ENCODE measurements around the gene C1GALT1C1L. TPM values are rescaled to one million over a fixed set of nuclear protein-coding genes. Genes with fewer than 3 reads are reported as not detected.
A peak's percentile ranks its signal among the peaks of the same experiment; 100 is the strongest.

C1GALT1C1L gene
- total and polyA plus RNA-seq, 2 donors (not counting 1 experiment from before 2014, with no cell fraction given), result 0.33 to 1.9 TPM

DNA sequence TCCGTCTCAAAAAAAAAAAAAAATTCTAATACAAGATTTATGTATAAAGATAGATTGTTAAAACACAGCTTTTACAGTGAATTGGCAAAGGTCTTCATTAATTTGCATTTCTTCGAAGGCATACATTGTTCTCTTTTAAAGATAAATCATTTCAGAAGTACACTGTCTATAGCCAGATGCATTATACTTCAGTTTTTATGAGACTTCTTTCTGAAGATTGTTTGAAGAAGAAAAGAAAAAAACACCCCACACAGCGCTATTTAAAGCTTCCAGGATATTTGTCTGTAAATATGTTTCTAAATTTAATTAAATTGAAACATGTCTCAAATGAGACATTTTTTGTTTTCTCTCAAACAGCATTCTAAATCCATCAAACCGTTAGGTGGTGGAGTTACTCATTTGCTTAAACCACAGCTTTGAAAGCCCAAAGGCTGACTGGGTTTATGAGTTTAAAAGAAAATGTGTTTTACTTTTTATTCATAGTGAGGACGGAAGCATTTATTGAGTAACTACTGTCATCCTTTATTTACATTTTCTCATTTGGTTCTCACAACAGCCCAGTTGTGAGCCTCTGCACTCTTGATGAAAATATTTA lies 42.4 kb upstream of the C1GALT1C1L start:
- no peak overlapping the region for H3K9ac ChIP-seq (ENCODE audit: insufficient read depth, low read length)
- no peak overlapping the region for H3K4me2 ChIP-seq (ENCODE audit: extremely low read depth, insufficient read depth, low read length)
- no peaks in the 10 kb centered on the region for H4K20me1 ChIP-seq (ENCODE audit: control insufficient read depth, extremely low read depth, insufficient read depth, low read length)
- no peaks in the 10 kb centered on the region for H3K79me2 ChIP-seq (ENCODE audit: control insufficient read depth, insufficient read depth, low read length)
- H3K9me3 ChIP-seq (ENCODE audit: control insufficient read depth, insufficient read depth, low read depth, low read length), result no peaks in the 10 kb centered on the region
- no peak overlapping the region for H3K4me3 ChIP-seq (replicated peaks in 1 of 4; ENCODE audit: control extremely low read depth in 1 of 4, insufficient read depth in 1 of 4, low read depth in 3 of 4, low read length in 4 of 4)
- no peak for TF ChIP-seq CTCF (conservative IDR thresholded peaks at IDR 0.05 in 1 of 2, IDR thresholded peaks at IDR 0.05 in 1 of 2; ENCODE audit: low read depth in 1 of 2, low read length in 2 of 2)
- no peak for TF ChIP-seq EZH2 (IDR thresholded peaks at IDR 0.05; ENCODE audit: low read length, missing control alignments)
- H3K4me1 ChIP-seq (ENCODE audit: control insufficient read depth, extremely low read depth, insufficient read depth, low read length), result no peaks in the 10 kb centered on the region
- H3K36me3 ChIP-seq (ENCODE audit: control insufficient read depth, insufficient read depth, low read length), result no peaks in the 10 kb centered on the region
- H3K27me3 ChIP-seq (ENCODE audit: control insufficient read depth, insufficient read depth, low read length), result no peaks in the 10 kb centered on the region
- H3K27ac ChIP-seq (ENCODE audit: insufficient read depth, low read length), result no peak overlapping the region
- DNase-seq (ENCODE audit: low read depth in 2 of 2), result peak in 1 of 2 donors; percentile 20
- H2AFZ ChIP-seq (ENCODE audit: low read length), result no peak overlapping the region

DNA sequence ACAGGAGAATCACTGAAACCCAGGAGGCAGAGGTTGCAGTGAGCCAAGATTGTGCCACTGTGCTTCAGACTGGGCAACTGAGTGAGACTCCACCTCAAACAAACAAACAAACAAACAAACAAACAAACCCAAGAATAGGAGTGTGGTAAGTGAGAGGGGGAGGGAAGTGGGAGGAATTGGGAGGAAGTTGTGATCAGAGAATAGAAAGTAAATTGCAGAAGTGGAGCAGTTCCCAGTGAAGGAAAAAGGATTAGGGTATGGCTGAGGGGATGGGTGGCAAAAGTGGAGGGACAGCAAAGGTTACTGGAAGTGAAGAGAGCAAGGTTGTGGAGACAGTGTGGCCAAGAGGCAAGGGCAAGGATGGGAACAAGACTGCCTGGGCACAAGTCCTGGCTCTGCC lies 41.1 kb upstream of the C1GALT1C1L start:
- H3K27me3 ChIP-seq (ENCODE audit: control insufficient read depth, insufficient read depth, low read length), result no peaks in the 10 kb centered on the region
- H3K4me3 ChIP-seq (replicated peaks in 1 of 4; ENCODE audit: control extremely low read depth in 1 of 4, insufficient read depth in 1 of 4, low read depth in 3 of 4, low read length in 4 of 4), result no peak overlapping the region
- H3K9me3 ChIP-seq (ENCODE audit: control insufficient read depth, insufficient read depth, low read depth, low read length), result no peaks in the 10 kb centered on the region
- no peaks in the 10 kb centered on the region for H4K20me1 ChIP-seq (ENCODE audit: control insufficient read depth, extremely low read depth, insufficient read depth, low read length)
- no peak overlapping the region for H3K27ac ChIP-seq (ENCODE audit: insufficient read depth, low read length)
- no peak overlapping the region for H2AFZ ChIP-seq (ENCODE audit: low read length)
- no peak for DNase-seq (ENCODE audit: low read depth in 2 of 2)
- no peaks in the 10 kb centered on the region for H3K36me3 ChIP-seq (ENCODE audit: control insufficient read depth, insufficient read depth, low read length)
- no peak overlapping the region for H3K4me2 ChIP-seq (ENCODE audit: extremely low read depth, insufficient read depth, low read length)
- H3K4me1 ChIP-seq (ENCODE audit: control insufficient read depth, extremely low read depth, insufficient read depth, low read length), result no peaks in the 10 kb centered on the region
- no peak overlapping the region for H3K9ac ChIP-seq (ENCODE audit: insufficient read depth, low read length)
- TF ChIP-seq CTCF (conservative IDR thresholded peaks at IDR 0.05 in 1 of 2, IDR thresholded peaks at IDR 0.05 in 1 of 2; ENCODE audit: low read depth in 1 of 2, low read length in 2 of 2), result no peak
- no peak for TF ChIP-seq EZH2 (IDR thresholded peaks at IDR 0.05; ENCODE audit: low read length, missing control alignments)
- no peaks in the 10 kb centered on the region for H3K79me2 ChIP-seq (ENCODE audit: control insufficient read depth, insufficient read depth, low read length)

DNA sequence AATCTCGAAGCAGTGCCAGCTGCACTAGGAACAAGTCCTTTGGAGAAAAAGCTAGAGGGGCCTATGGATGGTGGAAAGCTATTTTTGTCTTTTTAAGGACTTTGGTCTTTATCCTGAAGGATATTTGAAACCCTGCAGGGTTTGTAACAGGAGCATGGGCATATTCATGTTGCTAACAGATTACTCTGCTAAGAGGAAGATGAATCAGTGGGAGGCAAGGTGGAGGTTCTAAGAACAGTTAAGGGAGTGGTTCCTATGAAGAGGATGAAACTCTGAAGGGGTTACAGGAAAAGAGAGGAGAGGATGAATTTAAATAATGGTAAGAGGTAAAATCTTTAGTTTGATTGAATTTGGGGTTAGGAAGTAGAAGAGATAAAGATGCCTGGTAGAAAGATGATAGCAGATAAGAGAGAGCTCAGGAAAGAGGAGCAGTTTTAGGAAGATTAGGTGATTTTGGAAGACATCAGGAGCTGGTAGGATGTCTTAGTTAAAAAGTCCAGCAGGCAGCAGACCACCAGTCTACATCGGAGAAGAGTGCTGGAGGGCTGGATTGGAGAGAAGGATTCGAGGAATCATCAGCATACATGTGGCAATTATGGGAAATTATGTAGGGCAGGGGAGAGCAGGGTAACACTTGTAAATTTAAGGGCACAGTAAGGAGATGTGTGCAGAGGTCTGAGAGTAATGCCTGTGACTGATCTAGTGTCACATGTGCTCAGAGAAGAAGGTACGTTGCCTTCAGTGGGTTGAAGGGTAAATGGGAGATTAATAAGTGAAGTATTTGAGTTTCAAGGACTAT lies 39.3 kb upstream of the C1GALT1C1L start:
- TF ChIP-seq EZH2 (IDR thresholded peaks at IDR 0.05; ENCODE audit: low read length, missing control alignments) (no peak), CTCF (conservative IDR thresholded peaks at IDR 0.05 in 1 of 2, IDR thresholded peaks at IDR 0.05 in 1 of 2; ENCODE audit: low read depth in 1 of 2, low read length in 2 of 2) (no peak)
- no peak overlapping the region for H3K4me3 ChIP-seq (replicated peaks in 1 of 4; ENCODE audit: control extremely low read depth in 1 of 4, insufficient read depth in 1 of 4, low read depth in 3 of 4, low read length in 4 of 4)
- H3K9me3 ChIP-seq (ENCODE audit: control insufficient read depth, insufficient read depth, low read depth, low read length), result no peaks in the 10 kb centered on the region
- no peak overlapping the region for H2AFZ ChIP-seq (ENCODE audit: low read length)
- no peaks in the 10 kb centered on the region for H3K4me1 ChIP-seq (ENCODE audit: control insufficient read depth, extremely low read depth, insufficient read depth, low read length)
- H3K4me2 ChIP-seq (ENCODE audit: extremely low read depth, insufficient read depth, low read length), result no peak overlapping the region
- no peak overlapping the region for H3K27ac ChIP-seq (ENCODE audit: insufficient read depth, low read length)
- DNase-seq (ENCODE audit: low read depth in 2 of 2), result no peak
- H3K79me2 ChIP-seq (ENCODE audit: control insufficient read depth, insufficient read depth, low read length), result no peaks in the 10 kb centered on the region
- no peaks in the 10 kb centered on the region for H3K27me3 ChIP-seq (ENCODE audit: control insufficient read depth, insufficient read depth, low read length)
- no peak overlapping the region for H3K9ac ChIP-seq (ENCODE audit: insufficient read depth, low read length)
- H4K20me1 ChIP-seq (ENCODE audit: control insufficient read depth, extremely low read depth, insufficient read depth, low read length), result no peaks in the 10 kb centered on the region
- H3K36me3 ChIP-seq (ENCODE audit: control insufficient read depth, insufficient read depth, low read length), result no peaks in the 10 kb centered on the region
